ENCODE data around the gene TIMP3.

TIMP3 gene

DNA sequence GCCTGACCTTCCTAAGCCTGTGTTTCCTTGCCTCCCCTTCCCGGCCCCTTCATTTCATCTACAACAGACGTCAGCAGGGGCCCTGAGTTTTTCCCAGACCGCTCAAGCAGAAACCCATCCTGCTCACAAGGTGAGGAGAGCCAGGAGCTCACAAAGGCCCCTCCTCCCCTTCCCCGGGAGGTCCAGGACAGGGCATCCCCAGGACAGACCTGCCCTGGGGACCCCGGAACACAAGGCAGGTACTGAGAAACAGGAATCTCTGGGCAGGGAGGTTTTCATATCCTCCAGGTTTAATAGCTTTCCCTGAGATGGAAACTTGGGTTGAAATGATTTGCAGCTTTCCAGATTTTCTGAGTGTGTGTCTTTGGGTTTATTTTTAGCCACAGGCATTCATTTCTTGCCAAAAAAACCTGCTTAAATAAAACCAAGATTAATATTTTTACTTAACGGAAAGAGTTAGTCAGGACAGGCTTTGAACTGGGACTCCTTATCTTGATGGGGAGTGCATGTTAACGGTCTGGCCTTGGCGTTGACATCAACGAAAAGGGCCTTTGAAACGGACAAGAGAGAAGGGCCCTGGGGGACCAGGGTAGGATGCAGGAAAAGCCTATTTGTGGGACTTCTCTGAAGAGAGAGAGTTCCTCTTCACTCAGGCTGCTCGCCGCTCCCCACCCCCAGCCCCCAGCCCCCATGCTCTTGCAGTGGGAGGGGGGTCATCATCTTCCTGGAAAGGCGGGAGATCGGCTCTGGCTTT is 38.5 kb downstream of the TIMP3 start:
- no peak overlapping the region for H3K4me3 ChIP-seq (ENCODE audit: low read length)
- no peak for TF ChIP-seq CTCF (conservative IDR thresholded peaks at IDR 0.05; ENCODE audit: low read length)
- no peak for DNase-seq (ENCODE audit: low read depth)

DNA sequence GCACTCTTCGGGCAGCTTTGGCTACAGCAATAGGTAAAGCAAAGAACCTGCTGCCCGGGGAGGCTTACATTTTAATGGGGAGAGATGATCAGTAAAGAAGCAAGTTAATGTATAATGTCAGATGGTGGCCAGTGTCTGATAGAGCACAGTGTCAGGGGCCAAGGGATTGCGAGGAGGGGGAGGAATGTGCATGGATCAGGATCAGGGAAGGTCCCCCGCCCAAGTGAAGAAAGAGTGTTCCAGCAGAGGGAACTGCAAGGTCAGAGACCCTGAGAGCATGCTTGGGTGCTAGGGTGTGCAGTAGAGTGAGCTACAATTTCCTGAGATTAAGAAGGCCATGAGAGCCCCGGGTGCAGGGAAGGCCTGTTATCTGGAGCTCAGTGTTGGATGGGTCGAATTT is 39.7 kb downstream of the TIMP3 start:
- no peak for DNase-seq (ENCODE audit: low read depth)
- H3K4me3 ChIP-seq (ENCODE audit: low read length), result no peak overlapping the region
- no peak for TF ChIP-seq CTCF (conservative IDR thresholded peaks at IDR 0.05; ENCODE audit: low read length)

- DNase-seq (ENCODE audit: low read depth), result no peak
- no peak overlapping the region for H3K4me3 ChIP-seq (ENCODE audit: low read length)
- TF ChIP-seq CTCF (conservative IDR thresholded peaks at IDR 0.05; ENCODE audit: low read length), result no peak
These were observed 41.0 kb downstream of the TIMP3 start for GRCh38 chr22:32842486-32842885.

- TF ChIP-seq CTCF (conservative IDR thresholded peaks at IDR 0.05; ENCODE audit: low read length), result no peak
- DNase-seq (ENCODE audit: low read depth), result no peak
These were observed 41.8 kb downstream of the TIMP3 start for GRCh38 chr22:32843300-32843699.

GRCh38 chr22:32844251-32844650 is 42.7 kb downstream of the TIMP3 start:
- DNase-seq (ENCODE audit: low read depth), result no peak
- no peak overlapping the region for H3K4me3 ChIP-seq (ENCODE audit: low read length)
- TF ChIP-seq CTCF (conservative IDR thresholded peaks at IDR 0.05; ENCODE audit: low read length), result no peak

More at GRCh38 chr22:32843300-32843699, 41.8 kb downstream of the TIMP3 start:
- no peak overlapping the region for H3K4me3 ChIP-seq (ENCODE audit: low read length)

GRCh38 chr22:32846780-32847491 is 45.4 kb downstream of the TIMP3 start:
- TF ChIP-seq CTCF (conservative IDR thresholded peaks at IDR 0.05; ENCODE audit: low read length), result no peak
- DNase-seq (ENCODE audit: low read depth), result no peak
- no peak overlapping the region for H3K4me3 ChIP-seq (ENCODE audit: low read length)

- H3K4me3 ChIP-seq (ENCODE audit: low read length), result no peak overlapping the region
- DNase-seq (ENCODE audit: low read depth), result no peak
- no peak for TF ChIP-seq CTCF (conservative IDR thresholded peaks at IDR 0.05; ENCODE audit: low read length)
These were observed 46.7 kb downstream of the TIMP3 start for GRCh38 chr22:32848226-32848625.
